ENCODE results near the gene LRP8.
"Not testable (repeated sequence)": the region's sequence is repeated elsewhere in the genome, so short reads cannot be mapped to it uniquely, and the experiment has no call there.

LRP8 gene

DNA sequence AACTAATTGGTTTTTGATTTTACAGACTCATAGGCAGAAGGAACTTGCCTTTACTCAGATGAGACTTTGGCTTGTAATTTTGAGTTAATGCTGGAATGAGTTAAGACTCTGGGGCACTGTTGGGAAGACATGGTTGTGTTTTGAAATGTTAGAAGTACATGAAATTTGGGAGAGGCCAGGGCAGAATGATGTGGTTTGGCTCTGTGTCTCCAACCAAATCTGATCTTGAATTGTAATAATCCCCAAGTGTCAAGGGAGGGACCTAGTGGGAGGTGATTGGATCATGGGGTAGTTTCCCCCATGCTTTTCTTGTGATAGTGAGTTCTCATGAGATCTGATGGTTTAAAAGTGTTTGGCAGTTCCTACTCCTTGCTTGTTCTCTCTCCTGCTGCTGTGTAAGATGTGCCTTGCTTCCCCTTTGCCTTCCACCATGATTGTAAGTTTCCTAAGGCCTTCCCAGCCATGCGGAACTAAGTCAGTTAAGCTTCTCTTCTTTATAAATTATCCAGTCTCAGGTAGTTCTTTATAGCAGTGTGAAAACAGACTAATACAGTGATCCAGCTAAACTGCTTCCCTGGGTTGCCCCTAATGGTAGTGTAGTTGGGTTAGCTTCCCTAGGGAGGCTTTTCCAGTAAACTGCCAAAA lies 121.0 kb downstream of the LRP8 start:
- TF ChIP-seq POLR2A (IDR thresholded peaks at IDR 0.05; ENCODE audit: low read length) (no peak), GATA1 (IDR thresholded peaks at IDR 0.05; ENCODE audit: low read depth, low read length) (no peak)
- no peak for DNase-seq

GRCh38 chr1:53206083-53206685 lies 121.7 kb downstream of the LRP8 start:
- DNase-seq: peak; percentile 37 to 51

DNA sequence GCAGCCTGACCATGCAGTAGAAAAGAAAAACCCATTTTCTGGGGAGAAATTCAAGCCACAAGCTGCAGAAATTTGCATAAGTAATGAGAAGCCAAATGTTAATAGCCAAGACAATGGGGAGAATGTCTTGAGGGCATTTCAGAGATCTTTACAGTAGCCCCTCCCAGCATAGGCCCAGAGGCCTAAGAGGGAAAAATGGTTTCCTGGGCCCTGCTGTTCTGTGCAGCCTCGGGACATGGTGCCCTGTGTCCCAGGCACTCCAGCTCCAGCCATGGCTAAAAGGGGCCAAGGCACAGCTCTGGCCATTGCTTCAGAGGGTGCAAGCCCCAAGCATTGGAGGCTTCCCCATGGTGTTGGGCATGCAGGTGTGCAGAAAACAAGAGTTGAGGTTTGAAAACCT lies 122.4 kb downstream of the LRP8 start:
- DNase-seq: not testable (repeated sequence)

GRCh38 chr1:53203466-53203865 lies 124.4 kb downstream of the LRP8 start:
- no peak for DNase-seq
- TF ChIP-seq GATA1 (IDR thresholded peaks at IDR 0.05; ENCODE audit: low read depth, low read length) (no peak), POLR2A (IDR thresholded peaks at IDR 0.05; ENCODE audit: low read length) (no peak)

- peak; percentile 44 to 46 for DNase-seq
- no peak for TF ChIP-seq POLR2A (IDR thresholded peaks at IDR 0.05; ENCODE audit: low read length)
- TF ChIP-seq GATA1 (IDR thresholded peaks at IDR 0.05; ENCODE audit: low read depth, low read length): no peak
Measured at GRCh38 chr1:53198241-53198651, 129.6 kb downstream of the LRP8 start.

DNA sequence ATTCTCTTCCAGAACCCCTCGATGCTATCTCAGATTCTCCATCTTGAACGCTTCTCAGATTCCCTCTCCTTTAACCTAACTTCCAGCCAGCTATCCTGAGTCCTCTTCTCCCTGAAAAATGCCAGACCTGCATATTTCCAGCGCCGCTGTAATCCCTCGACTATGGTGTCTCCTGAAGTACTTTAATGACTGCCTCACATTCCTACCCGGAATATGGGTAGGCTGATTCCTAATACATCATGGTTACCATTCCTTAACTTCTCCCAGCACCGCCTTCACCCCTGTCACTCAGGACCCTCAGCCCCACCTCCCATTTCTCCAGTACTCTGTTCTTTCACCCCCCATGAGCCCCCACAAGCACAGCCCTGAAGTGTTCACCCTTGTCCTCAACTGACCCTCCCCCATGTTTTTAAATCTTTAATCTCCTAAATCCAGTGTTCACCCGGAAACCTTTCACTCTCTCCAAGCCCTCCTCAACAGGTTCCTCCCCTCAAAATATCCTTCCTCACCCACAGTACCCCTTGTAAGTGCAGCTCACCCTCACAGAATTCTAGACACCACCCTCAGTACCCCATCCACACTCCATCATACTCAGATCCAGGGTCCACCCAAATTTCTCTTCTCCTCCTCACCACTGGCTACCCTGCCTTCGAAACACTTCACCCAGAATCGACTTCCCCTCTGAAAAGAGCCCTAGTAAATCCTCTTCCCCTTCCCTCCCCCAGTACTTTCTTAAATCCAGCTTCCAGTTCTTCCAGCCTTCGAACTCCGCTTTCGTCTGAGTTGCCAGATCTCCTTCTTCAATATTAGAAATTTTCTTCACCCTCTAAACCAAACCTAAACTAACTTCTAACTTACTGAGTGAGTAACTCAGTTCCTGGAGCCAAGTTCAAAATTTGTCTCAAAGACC lies 130.3 kb downstream of the LRP8 start:
- TF ChIP-seq POLR2A (IDR thresholded peaks at IDR 0.05; ENCODE audit: low read length) (no peak), GATA1 (IDR thresholded peaks at IDR 0.05; ENCODE audit: low read depth, low read length) (no peak)
- peak in 1 of 2 experiments; percentile 32 for DNase-seq

DNA sequence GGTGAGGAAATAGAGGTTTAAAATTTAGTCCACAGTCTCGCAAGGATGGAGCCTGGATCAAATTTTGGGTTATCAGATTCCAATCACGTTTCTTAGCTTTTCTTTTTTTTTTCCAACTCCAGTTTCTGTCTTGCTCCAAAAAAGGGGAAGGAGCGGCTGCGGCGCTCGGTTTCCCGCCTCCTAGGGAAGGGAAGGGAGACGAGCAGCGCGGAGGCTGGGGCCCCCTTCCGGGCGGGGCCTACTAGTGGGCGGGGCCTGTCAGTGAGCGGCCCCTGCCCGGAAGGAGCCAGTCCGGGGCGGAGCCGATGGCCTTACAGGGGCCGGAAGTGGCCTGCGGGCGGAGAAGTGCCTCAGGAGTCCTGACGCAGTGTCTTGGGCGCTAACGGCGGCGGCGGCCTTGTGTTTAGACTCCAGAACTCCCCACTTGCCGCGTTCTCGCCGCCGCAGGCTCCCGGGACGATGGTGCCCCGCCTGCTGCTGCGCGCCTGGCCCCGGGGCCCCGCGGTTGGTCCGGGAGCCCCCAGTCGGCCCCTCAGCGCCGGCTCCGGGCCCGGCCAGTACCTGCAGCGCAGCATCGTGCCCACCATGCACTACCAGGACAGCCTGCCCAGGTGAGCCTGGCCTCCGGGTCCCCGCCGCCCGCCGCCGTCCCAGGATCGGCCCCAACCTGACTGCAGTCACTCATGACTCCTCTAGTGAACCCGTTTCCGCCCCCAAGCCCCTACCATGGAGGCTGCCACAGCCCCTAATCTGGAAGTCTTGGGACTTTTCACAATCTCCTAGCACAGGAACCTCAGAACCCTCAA lies 131.2 kb downstream of the LRP8 start, which contains the start of gene CPT2:
Gene CPT2, plus strand, starts transcription at position 340 of the 806 bp plus-strand sequence. Its CDS starts 120 bp downstream, at position 460.
- TF ChIP-seq POLR2A (IDR thresholded peaks at IDR 0.05; ENCODE audit: low read length): peak; percentile 90
- no peak for TF ChIP-seq GATA1 (IDR thresholded peaks at IDR 0.05; ENCODE audit: low read depth, low read length)
- peak; percentile 94 for DNase-seq

- TF ChIP-seq GATA1 (IDR thresholded peaks at IDR 0.05; ENCODE audit: low read depth, low read length) (no peak), POLR2A (IDR thresholded peaks at IDR 0.05; ENCODE audit: low read length) (no peak)
- DNase-seq: peak in 1 of 2 experiments; percentile 42
Measured at GRCh38 chr1:53196017-53196484, 131.8 kb downstream of the LRP8 start.

GRCh38 chr1:53195246-53196016 lies 132.4 kb downstream of the LRP8 start:
- TF ChIP-seq GATA1 (IDR thresholded peaks at IDR 0.05; ENCODE audit: low read depth, low read length): no peak
- TF ChIP-seq POLR2A (IDR thresholded peaks at IDR 0.05; ENCODE audit: low read length): no peak

More at GRCh38 chr1:53195246-53196016, 132.4 kb downstream of the LRP8 start:
- no peak for DNase-seq
